K562 (cell line): ENCODE results near the gene DAPK2. TPM values are rescaled to one million over a fixed set of nuclear protein-coding genes. Genes with fewer than 3 reads are reported as not detected.
A peak's percentile ranks its signal among the peaks of the same experiment; 100 is the strongest.

Experiments used
- BRF2 ChIP-seq: IDR thresholded peaks from 3 replicates; pipeline ENCODE4 v1.6.1; 2011; ENCODE audit warnings: borderline replicate concordance, mild to moderate bottlenecking; ENCODE audit not compliant: insufficient read length, insufficient read depth
- CBX2 ChIP-seq: fragments of 200-600 bp; sonication (generic); IDR thresholded peaks from one replicate; pipeline ENCODE4 v1.6.1; 2012; ENCODE audit warnings: mild to moderate bottlenecking, low read length, inconsistent platforms; ENCODE audit not compliant: insufficient read depth, poor library complexity, severe bottlenecking
- DIDO1 ChIP-seq: fragments of 450-650 bp; IDR thresholded peaks from 2 replicates; pipeline ENCODE4 v1.6.1; 2016; ENCODE audit warnings: low read depth, missing biosample characterization, missing genetic modification characterization
- ELK1 ChIP-seq: sonication (generic); formaldehyde crosslinking; IDR thresholded peaks from 2 replicates; pipeline ENCODE4 v1.8.1; 2022; ENCODE audit warnings: missing genetic modification reagents
- HMG20A ChIP-seq: fragments of 450-650 bp; formaldehyde crosslinking; conservative IDR thresholded peaks from 2 replicates; pipeline ENCODE4 v1.4.0; 2020; ENCODE audit warnings: mild to moderate bottlenecking, mixed read lengths
- KLF1 ChIP-seq: fragments of 450-650 bp; IDR thresholded peaks from 2 replicates; pipeline ENCODE4 v1.6.1; 2016; ENCODE audit warnings: missing genetic modification characterization, missing compliant biosample characterization
- MTA2 ChIP-seq: fragments of 450-650 bp; IDR thresholded peaks from 2 replicates; pipeline ENCODE4 v1.6.1; 2016; ENCODE audit warnings: low read depth
- NEUROD1 ChIP-seq: fragments of 150-350 bp; IDR thresholded peaks from 2 replicates; pipeline ENCODE4 v1.6.1; 2014; ENCODE audit warnings: borderline replicate concordance, low read length, low read depth; ENCODE audit not compliant: partially characterized antibody
- NR3C1 ChIP-seq: sonication (generic); formaldehyde crosslinking; IDR thresholded peaks from 2 replicates; pipeline ENCODE4 v1.8.1; 2022; ENCODE audit warnings: missing genetic modification reagents
- SMC3 ChIP-seq: conservative IDR thresholded peaks from 2 replicates; pipeline ENCODE4 v1.6.1; 2011; ENCODE audit warnings: low read depth, low read length, improper control_type of control experiment; ENCODE audit not compliant: insufficient read depth
- TAF1 ChIP-seq: IDR thresholded peaks from 2 replicates; pipeline ENCODE4 v1.6.1; 2011; ENCODE audit warnings: mild to moderate bottlenecking, low read length, moderate library complexity; ENCODE audit not compliant: insufficient read depth, control insufficient read depth, severe bottlenecking; ENCODE audit errors: extremely low read depth
- ZBTB40 ChIP-seq, 2 experiments: fragments of 450-650 bp in 1 of 2; sonication (generic) in 1 of 2; formaldehyde crosslinking in 1 of 2; IDR thresholded peaks; 2 replicates each; pipeline versions ENCODE4 v1.7.1 to v1.9.0; 2016 to 2022; ENCODE audit warnings: inconsistent platforms in 1 of 2, mild to moderate bottlenecking in 1 of 2, missing genetic modification reagents in 1 of 2
- ZNF436 ChIP-seq: fragments of 250-450, 450-650 bp; sonication (Bioruptor Pico); formaldehyde crosslinking; IDR thresholded peaks from 2 replicates; pipeline ENCODE4 v1.7.0; 2020; ENCODE audit warnings: mild to moderate bottlenecking
- ZNF449 ChIP-seq: fragments of 250-450 bp; sonication (Bioruptor Pico); IDR thresholded peaks from 2 replicates; pipeline ENCODE4 v1.8.0; 2022; ENCODE audit warnings: moderate library complexity, mild to moderate bottlenecking, inconsistent platforms
- ZNF79 ChIP-seq: fragments of 250-450 bp; sonication (Bioruptor Pico); IDR thresholded peaks from 2 replicates; pipeline ENCODE4 v1.4.0; 2020; ENCODE audit warnings: low read depth, mild to moderate bottlenecking, moderate library complexity
- polyA plus RNA-seq, 8 experiments: library from polyadenylated mRNA; depleted of rRNA in 4 of 8; stranded (reverse) in 5 of 8; unstranded in 3 of 8; fragments of >200 nt; fragmentation: Nextera tagmentation in 2 of 8; fragmentation: Illumina TruSeq in 1 of 8; extraction: Ambion mirVana in 2 of 8; extraction: Trizol in 1 of 8; gene quantifications; 2 replicates each; pipeline versions ENCODE4 v1.2.1 to v1.2.3, GENCODE V29; 2011 to 2014; ENCODE audit warnings: inconsistent platforms in 1 of 8, missing spikeins in 1 of 8
- total RNA-seq, 7 experiments: library from RNA; depleted of rRNA in 6 of 7; stranded (reverse); fragments of >200 nt in 6 of 7; fragmentation: Illumina TruSeq in 2 of 7; extraction: Trizol in 2 of 7; gene quantifications; 2 replicates each; pipeline versions ENCODE4 v1.2.1 to v1.2.3, GENCODE V29; 2011 to 2021; ENCODE audit warnings: low replicate concordance in 1 of 7

Gene DAPK2
- total and polyA plus RNA-seq, 9 of the 15 experiments (the other 6 are each of a cell fraction or from before 2014, with no cell fraction given): 0.14 to 5.2 (median 2.2) TPM

GRCh38 chr15:63895194-63895593 lies 151.1 kb downstream of the DAPK2 start (continued):
- TF ChIP-seq ZNF79 (CRISPR knock-in tag): peak; percentile 24; the same call in 1 of the 2 replicates
- no peak for TF ChIP-seq HMG20A (CRISPR knock-in tag)
- no peak for TF ChIP-seq ZBTB40 (IDR thresholded peaks at IDR 0.05)
- no peak for TF ChIP-seq ZBTB40 (CRISPR knock-in tag; IDR thresholded peaks at IDR 0.05)
- TF ChIP-seq BRF2: no peak
- TF ChIP-seq NR3C1: no peak
- TF ChIP-seq SMC3: no peak
- peak; percentile 61 for TF ChIP-seq TAF1
- peak; percentile 80 for TF ChIP-seq NEUROD1
- no peak for TF ChIP-seq ZNF436
- no peak for TF ChIP-seq ELK1 (CRISPR knock-in tag)
- no peak for TF ChIP-seq DIDO1 (tag)
- peak; percentile 68 for TF ChIP-seq MTA2
- TF ChIP-seq KLF1 (tag): no peak
- TF ChIP-seq ZNF449: peak; percentile 21; the same call in 1 of the 2 replicates
- no peak for TF ChIP-seq CBX2
